Neural progenitor cell (in vitro differentiated cells): ENCODE data around the gene SPANXN2. TPM values are rescaled to one million over a fixed set of nuclear protein-coding genes. Genes with fewer than 3 reads are reported as not detected.

ENCODE experiments used
- DNase-seq: peaks from one replicate; pipeline ENCODE4 v3.0.0-alpha.2; 2016; ENCODE audit warnings: low spot score
- H2AFZ ChIP-seq: fragments of 200-600 bp; sonication (generic); replicated peaks from 2 replicates; pipeline ENCODE4 v1.6.1; 2016; ENCODE audit warnings: antibody characterized with exemption
- H3F3A ChIP-seq: fragments of 200-600 bp; sonication (generic); 2 replicates; pipeline ENCODE4 v1.6.1; 2016; ENCODE audit warnings: antibody characterized with exemption, low read depth
- H3K27ac ChIP-seq: fragments of 200-600 bp; sonication (generic); 2 replicates; pipeline ENCODE4 v1.5.1; 2016; ENCODE audit warnings: mild to moderate bottlenecking
- H3K27me3 ChIP-seq: fragments of 200-600 bp; sonication (generic); 2 replicates; pipeline ENCODE4 v1.6.1; 2016; ENCODE audit warnings: mild to moderate bottlenecking, moderate library complexity
- H3K36me3 ChIP-seq: fragments of 200-600 bp; sonication (generic); 2 replicates; pipeline ENCODE4 v1.5.1; 2016
- H3K4me1 ChIP-seq: fragments of 200-600 bp; sonication (generic); 2 replicates; pipeline ENCODE4 v1.6.1; 2016; ENCODE audit warnings: mixed run types
- H3K4me2 ChIP-seq: fragments of 200-600 bp; sonication (generic); 2 replicates; pipeline ENCODE4 v1.6.1; 2016
- H3K4me3 ChIP-seq: fragments of 200-600 bp; sonication (generic); 2 replicates; pipeline ENCODE4 v1.5.1; 2016
- H3K79me2 ChIP-seq: fragments of 200-600 bp; sonication (generic); 2 replicates; pipeline ENCODE4 v1.6.1; 2016; ENCODE audit warnings: low read depth
- H3K9ac ChIP-seq: fragments of 200-600 bp; sonication (generic); 2 replicates; pipeline ENCODE4 v1.6.1; 2016
- H3K9me3 ChIP-seq: fragments of 200-600 bp; sonication (generic); 2 replicates; pipeline ENCODE4 v1.5.1; 2016; ENCODE audit warnings: low read depth
- H4K20me1 ChIP-seq: fragments of 200-600 bp; sonication (generic); 2 replicates; pipeline ENCODE4 v1.6.1; 2016; ENCODE audit warnings: low read depth
- H3K27ac Mint-ChIP-seq: 3 replicates; pipeline ENCODE4 v1.8.0; 2021; ENCODE audit warnings: mixed read lengths
- H3K27me3 Mint-ChIP-seq: 2 replicates; pipeline ENCODE4 v1.8.0; 2022; ENCODE audit warnings: low read depth, mild to moderate bottlenecking, inconsistent platforms, moderate library complexity, mixed read lengths; ENCODE audit not compliant: insufficient read depth
- H3K36me3 Mint-ChIP-seq: 3 replicates; pipeline ENCODE4 v1.8.0; 2021; ENCODE audit warnings: mixed read lengths
- H3K4me1 Mint-ChIP-seq: 3 replicates; pipeline ENCODE4 v1.8.0; 2021; ENCODE audit warnings: mixed read lengths
- H3K4me3 Mint-ChIP-seq: 3 replicates; pipeline ENCODE4 v1.8.0; 2021; ENCODE audit warnings: mild to moderate bottlenecking, moderate library complexity, mixed read lengths
- H3K9me3 Mint-ChIP-seq: 3 replicates; pipeline ENCODE4 v1.8.0; 2020; ENCODE audit warnings: mixed read lengths
- EZH2 ChIP-seq: fragments of 200-600 bp; sonication (generic); IDR thresholded peaks from 2 replicates; pipeline ENCODE4 v1.6.1; 2017; ENCODE audit warnings: antibody characterized with exemption, mild to moderate bottlenecking, moderate library complexity
- EZH2phosphoT487 ChIP-seq: fragments of 200-600 bp; sonication (generic); IDR thresholded peaks from 2 replicates; pipeline ENCODE4 v1.6.1; 2017; ENCODE audit warnings: antibody characterized with exemption
- total RNA-seq: library from RNA; depleted of rRNA; stranded (reverse); fragments of >200 nt; gene quantifications from 2 replicates; pipeline ENCODE4 v1.2.3, GENCODE V29; 2015; ENCODE audit warnings: low replicate concordance
- TF ChIP-seq, protein P1 (sequence below): fragments of 200-600 bp; sonication (generic); IDR thresholded peaks from 2 replicates; pipeline ENCODE4 v1.5.1; 2017; ENCODE audit warnings: antibody characterized with exemption, mild to moderate bottlenecking

The SPANXN2 gene
- total RNA-seq, 1 donor from 2014 or later: not detected

DNA sequence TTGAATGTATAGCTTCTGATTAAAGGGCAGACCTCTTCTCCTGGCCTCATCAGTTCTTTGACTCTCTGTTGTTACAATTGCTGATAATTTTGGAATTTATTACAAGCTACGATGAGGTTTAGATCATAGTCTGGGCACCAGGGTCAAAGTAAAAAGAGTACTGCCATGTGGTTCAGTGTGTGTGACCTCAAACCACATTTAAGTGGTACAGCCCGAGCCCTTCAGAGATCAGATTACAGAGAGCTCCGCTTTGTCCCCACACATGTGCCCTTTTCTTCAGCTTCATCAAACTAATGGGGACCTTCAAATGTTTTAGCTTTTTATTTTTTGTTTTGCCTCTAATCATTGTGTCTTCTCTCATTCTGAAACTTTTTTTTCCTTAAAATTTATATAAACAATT, 37.1 kb downstream of the SPANXN2 start:
- Histone ChIP-seq H3F3A (no peaks in the 10 kb centered on the region), H3K9me3 (no peaks in the 10 kb centered on the region), H2AFZ (no peak overlapping the region), H3K27ac (no peak overlapping the region), H3K27me3 (no peaks in the 10 kb centered on the region), H3K4me3 (no peak overlapping the region), H3K4me1 (no peaks in the 10 kb centered on the region), H3K9ac (no peak overlapping the region), H3K36me3 (no peaks in the 10 kb centered on the region), H3K79me2 (no peaks in the 10 kb centered on the region), H3K4me2 (no peak overlapping the region), H4K20me1 (no peaks in the 10 kb centered on the region)
- DNase-seq: peak; percentile 1
- no peak overlapping the region for H3K27ac Mint-ChIP-seq
- no peak for TF ChIP-seq EZH2
- no peak for TF ChIP-seq EZH2phosphoT487
- TF ChIP-seq, protein P1, sequence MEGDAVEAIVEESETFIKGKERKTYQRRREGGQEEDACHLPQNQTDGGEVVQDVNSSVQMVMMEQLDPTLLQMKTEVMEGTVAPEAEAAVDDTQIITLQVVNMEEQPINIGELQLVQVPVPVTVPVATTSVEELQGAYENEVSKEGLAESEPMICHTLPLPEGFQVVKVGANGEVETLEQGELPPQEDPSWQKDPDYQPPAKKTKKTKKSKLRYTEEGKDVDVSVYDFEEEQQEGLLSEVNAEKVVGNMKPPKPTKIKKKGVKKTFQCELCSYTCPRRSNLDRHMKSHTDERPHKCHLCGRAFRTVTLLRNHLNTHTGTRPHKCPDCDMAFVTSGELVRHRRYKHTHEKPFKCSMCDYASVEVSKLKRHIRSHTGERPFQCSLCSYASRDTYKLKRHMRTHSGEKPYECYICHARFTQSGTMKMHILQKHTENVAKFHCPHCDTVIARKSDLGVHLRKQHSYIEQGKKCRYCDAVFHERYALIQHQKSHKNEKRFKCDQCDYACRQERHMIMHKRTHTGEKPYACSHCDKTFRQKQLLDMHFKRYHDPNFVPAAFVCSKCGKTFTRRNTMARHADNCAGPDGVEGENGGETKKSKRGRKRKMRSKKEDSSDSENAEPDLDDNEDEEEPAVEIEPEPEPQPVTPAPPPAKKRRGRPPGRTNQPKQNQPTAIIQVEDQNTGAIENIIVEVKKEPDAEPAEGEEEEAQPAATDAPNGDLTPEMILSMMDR: no peak
- H3K9me3 Mint-ChIP-seq: peaks cover 11% of the 10 kb centered on the region
- H3K4me3 Mint-ChIP-seq: no peak overlapping the region
- H3K36me3 Mint-ChIP-seq: no peaks in the 10 kb centered on the region
- no peaks in the 10 kb centered on the region for H3K27me3 Mint-ChIP-seq
- no peaks in the 10 kb centered on the region for H3K4me1 Mint-ChIP-seq

DNA sequence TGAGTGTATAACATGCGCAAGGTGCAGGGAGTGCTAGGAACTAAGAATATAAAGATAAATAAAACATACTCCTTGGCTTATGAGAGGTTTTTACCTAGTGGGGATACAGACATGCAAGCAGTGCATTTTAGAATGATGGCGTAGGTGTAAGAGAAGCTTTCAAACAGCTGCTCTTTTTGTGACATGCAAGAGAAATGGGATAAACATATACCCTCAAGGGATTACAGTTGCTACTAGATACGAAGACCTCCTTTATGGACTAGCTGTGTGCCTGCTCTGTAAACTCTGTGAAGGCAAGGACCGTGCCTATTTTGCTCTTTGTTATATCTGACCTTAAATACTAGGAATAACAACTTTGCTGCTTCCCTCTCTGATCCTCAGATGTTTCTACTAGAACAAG, 45.6 kb downstream of the SPANXN2 start:
- Histone ChIP-seq H3K27ac (no peak overlapping the region), H3K36me3 (no peaks in the 10 kb centered on the region), H3K4me1 (no peaks in the 10 kb centered on the region), H3F3A (no peaks in the 10 kb centered on the region), H3K4me3 (no peak overlapping the region), H3K4me2 (no peak overlapping the region), H3K9ac (no peak overlapping the region), H3K79me2 (no peaks in the 10 kb centered on the region), H2AFZ (no peak overlapping the region), H3K27me3 (no peaks in the 10 kb centered on the region), H3K9me3 (peaks cover 6% of the 10 kb centered on the region), H4K20me1 (no peaks in the 10 kb centered on the region)
- Mint-ChIP-seq H3K27ac (no peak overlapping the region), H3K4me1 (no peaks in the 10 kb centered on the region), H3K27me3 (no peaks in the 10 kb centered on the region), H3K9me3 (no peaks in the 10 kb centered on the region), H3K36me3 (no peaks in the 10 kb centered on the region), H3K4me3 (no peak overlapping the region)
- TF ChIP-seq, protein P1: no peak
- TF ChIP-seq EZH2: no peak
- TF ChIP-seq EZH2phosphoT487: no peak
- no peak for DNase-seq

DNA sequence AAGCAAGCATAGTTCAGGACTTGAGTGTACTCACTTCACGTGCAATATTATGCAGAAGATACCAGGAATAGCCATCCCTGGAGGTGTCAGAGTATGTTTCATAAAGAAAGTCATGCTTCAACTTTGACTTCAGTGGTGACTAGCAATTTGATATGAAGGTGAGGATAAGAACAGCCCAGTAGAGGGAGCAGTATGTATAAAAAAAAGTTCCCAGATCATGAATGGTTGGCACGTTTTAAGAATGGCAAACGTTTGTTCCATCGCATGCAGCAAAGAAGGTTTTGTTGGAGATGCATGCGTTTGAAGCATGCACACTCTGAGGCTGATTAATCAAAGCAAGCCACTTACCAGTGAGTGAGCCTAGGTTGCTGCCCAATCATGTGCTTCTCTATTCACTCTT, 51.2 kb downstream of the SPANXN2 start:
- H3K9me3 Mint-ChIP-seq: no peaks in the 10 kb centered on the region
- no peaks in the 10 kb centered on the region for H3K36me3 Mint-ChIP-seq
- DNase-seq: peak; percentile 2

More for the DNA sequence above, 51.2 kb downstream of the SPANXN2 start:
- no peak overlapping the region for H2AFZ ChIP-seq
- H3F3A ChIP-seq: no peaks in the 10 kb centered on the region
- Mint-ChIP-seq H3K27me3 (peaks cover 2% of the 10 kb centered on the region), H3K4me3 (no peak overlapping the region), H3K4me1 (no peaks in the 10 kb centered on the region), H3K27ac (no peak overlapping the region)
- H3K9me3 ChIP-seq: peaks cover 6% of the 10 kb centered on the region
- H3K4me3 ChIP-seq: no peak overlapping the region
- no peaks in the 10 kb centered on the region for H4K20me1 ChIP-seq
- H3K79me2 ChIP-seq: no peaks in the 10 kb centered on the region
- H3K4me2 ChIP-seq: no peak overlapping the region
- no peaks in the 10 kb centered on the region for H3K27me3 ChIP-seq
- no peaks in the 10 kb centered on the region for H3K36me3 ChIP-seq
- no peaks in the 10 kb centered on the region for H3K4me1 ChIP-seq
- H3K27ac ChIP-seq: no peak overlapping the region
- TF ChIP-seq, protein P1: peak; percentile 30
- TF ChIP-seq EZH2: no peak
- no peak overlapping the region for H3K9ac ChIP-seq
